ENCODE results near the gene CREB5.

CREB5 gene

DNA sequence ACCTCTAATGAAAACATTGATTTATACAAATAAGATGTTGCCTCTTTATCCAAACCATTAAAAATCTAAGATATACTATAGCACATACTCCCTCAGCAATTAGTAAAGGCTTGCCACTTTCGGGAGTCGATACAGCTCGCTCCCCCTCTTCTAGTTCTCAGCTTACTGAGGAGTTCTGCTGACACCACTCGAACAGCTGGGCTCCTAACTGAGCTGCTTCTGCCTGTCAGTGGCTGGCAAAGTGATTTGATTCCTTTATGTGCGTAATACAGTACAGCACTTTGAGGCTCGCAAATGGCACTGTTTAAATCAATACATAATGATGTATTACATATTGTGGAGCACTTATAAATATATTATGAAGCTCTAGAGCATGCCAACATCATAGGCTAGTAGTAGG is 241.8 kb downstream of the CREB5 start:
- no peak for ATAC-seq
- TF ChIP-seq ZC3H10 (CRISPR knock-in tag; IDR thresholded peaks at IDR 0.05) (no peak), ZNF70 (CRISPR knock-in tag; IDR thresholded peaks at IDR 0.05) (no peak), ARNTL (CRISPR knock-in tag; IDR thresholded peaks at IDR 0.05; ENCODE audit: borderline replicate concordance, low read depth) (no peak), ZNF565 (CRISPR knock-in tag; conservative IDR thresholded peaks at IDR 0.05; ENCODE audit: low read depth) (no peak), ZFP30 (CRISPR knock-in tag; IDR thresholded peaks at IDR 0.05) (no peak), RARB (CRISPR knock-in tag; IDR thresholded peaks at IDR 0.05) (no peak), ESRRG (CRISPR knock-in tag; IDR thresholded peaks at IDR 0.05) (no peak), TOX (CRISPR knock-in tag; IDR thresholded peaks at IDR 0.05; ENCODE audit: borderline replicate concordance) (no peak), ZFP3 (CRISPR knock-in tag; IDR thresholded peaks at IDR 0.05) (no peak), ZNF8 (CRISPR knock-in tag; IDR thresholded peaks at IDR 0.05) (no peak), GLIS3 (CRISPR knock-in tag; IDR thresholded peaks at IDR 0.05) (no peak)
- TF ChIP-seq, protein P1, sequence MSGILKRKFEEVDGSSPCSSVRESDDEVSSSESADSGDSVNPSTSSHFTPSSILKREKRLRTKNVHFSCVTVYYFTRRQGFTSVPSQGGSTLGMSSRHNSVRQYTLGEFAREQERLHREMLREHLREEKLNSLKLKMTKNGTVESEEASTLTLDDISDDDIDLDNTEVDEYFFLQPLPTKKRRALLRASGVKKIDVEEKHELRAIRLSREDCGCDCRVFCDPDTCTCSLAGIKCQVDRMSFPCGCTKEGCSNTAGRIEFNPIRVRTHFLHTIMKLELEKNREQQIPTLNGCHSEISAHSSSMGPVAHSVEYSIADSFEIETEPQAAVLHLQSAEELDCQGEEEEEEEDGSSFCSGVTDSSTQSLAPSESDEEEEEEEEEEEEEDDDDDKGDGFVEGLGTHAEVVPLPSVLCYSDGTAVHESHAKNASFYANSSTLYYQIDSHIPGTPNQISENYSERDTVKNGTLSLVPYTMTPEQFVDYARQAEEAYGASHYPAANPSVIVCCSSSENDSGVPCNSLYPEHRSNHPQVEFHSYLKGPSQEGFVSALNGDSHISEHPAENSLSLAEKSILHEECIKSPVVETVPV (CRISPR knock-in tag; IDR thresholded peaks at IDR 0.05): no peak
- TF ChIP-seq, protein P2, sequence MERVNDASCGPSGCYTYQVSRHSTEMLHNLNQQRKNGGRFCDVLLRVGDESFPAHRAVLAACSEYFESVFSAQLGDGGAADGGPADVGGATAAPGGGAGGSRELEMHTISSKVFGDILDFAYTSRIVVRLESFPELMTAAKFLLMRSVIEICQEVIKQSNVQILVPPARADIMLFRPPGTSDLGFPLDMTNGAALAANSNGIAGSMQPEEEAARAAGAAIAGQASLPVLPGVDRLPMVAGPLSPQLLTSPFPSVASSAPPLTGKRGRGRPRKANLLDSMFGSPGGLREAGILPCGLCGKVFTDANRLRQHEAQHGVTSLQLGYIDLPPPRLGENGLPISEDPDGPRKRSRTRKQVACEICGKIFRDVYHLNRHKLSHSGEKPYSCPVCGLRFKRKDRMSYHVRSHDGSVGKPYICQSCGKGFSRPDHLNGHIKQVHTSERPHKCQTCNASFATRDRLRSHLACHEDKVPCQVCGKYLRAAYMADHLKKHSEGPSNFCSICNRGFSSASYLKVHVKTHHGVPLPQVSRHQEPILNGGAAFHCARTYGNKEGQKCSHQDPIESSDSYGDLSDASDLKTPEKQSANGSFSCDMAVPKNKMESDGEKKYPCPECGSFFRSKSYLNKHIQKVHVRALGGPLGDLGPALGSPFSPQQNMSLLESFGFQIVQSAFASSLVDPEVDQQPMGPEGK (CRISPR knock-in tag; IDR thresholded peaks at IDR 0.05; ENCODE audit: borderline replicate concordance): no peak
- TF ChIP-seq, protein P3, sequence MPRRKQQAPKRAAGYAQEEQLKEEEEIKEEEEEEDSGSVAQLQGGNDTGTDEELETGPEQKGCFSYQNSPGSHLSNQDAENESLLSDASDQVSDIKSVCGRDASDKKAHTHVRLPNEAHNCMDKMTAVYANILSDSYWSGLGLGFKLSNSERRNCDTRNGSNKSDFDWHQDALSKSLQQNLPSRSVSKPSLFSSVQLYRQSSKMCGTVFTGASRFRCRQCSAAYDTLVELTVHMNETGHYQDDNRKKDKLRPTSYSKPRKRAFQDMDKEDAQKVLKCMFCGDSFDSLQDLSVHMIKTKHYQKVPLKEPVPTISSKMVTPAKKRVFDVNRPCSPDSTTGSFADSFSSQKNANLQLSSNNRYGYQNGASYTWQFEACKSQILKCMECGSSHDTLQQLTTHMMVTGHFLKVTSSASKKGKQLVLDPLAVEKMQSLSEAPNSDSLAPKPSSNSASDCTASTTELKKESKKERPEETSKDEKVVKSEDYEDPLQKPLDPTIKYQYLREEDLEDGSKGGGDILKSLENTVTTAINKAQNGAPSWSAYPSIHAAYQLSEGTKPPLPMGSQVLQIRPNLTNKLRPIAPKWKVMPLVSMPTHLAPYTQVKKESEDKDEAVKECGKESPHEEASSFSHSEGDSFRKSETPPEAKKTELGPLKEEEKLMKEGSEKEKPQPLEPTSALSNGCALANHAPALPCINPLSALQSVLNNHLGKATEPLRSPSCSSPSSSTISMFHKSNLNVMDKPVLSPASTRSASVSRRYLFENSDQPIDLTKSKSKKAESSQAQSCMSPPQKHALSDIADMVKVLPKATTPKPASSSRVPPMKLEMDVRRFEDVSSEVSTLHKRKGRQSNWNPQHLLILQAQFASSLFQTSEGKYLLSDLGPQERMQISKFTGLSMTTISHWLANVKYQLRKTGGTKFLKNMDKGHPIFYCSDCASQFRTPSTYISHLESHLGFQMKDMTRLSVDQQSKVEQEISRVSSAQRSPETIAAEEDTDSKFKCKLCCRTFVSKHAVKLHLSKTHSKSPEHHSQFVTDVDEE (CRISPR knock-in tag; IDR thresholded peaks at IDR 0.05): no peak
- TF ChIP-seq, protein P4, sequence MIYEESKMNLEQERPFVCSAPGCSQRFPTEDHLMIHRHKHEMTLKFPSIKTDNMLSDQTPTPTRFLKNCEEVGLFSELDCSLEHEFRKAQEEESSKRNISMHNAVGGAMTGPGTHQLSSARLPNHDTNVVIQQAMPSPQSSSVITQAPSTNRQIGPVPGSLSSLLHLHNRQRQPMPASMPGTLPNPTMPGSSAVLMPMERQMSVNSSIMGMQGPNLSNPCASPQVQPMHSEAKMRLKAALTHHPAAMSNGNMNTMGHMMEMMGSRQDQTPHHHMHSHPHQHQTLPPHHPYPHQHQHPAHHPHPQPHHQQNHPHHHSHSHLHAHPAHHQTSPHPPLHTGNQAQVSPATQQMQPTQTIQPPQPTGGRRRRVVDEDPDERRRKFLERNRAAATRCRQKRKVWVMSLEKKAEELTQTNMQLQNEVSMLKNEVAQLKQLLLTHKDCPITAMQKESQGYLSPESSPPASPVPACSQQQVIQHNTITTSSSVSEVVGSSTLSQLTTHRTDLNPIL (CRISPR knock-in tag; IDR thresholded peaks at IDR 0.05; ENCODE audit: low read depth): no peak

DNA sequence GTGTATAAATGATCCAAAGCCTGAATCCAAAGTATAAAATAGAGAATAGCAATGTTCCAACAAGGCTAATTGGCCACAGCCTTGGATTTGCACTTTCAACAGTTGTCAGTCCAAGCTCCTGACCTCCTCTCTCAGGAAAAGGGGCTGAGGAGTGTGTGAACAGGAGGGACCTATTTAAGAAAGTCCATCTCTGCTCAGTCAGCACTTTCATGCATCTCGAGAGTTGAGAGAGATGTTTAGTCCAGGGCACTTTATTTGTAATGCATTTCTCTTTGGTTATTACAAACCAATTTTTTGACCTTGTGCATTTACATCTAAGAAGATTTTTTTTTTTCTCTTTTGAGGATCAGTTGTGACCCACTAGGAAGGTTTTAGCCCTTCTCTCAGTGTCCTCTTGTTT is 244.2 kb downstream of the CREB5 start:
- ATAC-seq: no peak
- TF ChIP-seq GLIS3 (CRISPR knock-in tag; IDR thresholded peaks at IDR 0.05) (no peak), ZNF8 (CRISPR knock-in tag; IDR thresholded peaks at IDR 0.05) (no peak), PPARA (CRISPR knock-in tag; IDR thresholded peaks at IDR 0.05; ENCODE audit: borderline replicate concordance) (no peak), ESRRG (CRISPR knock-in tag; IDR thresholded peaks at IDR 0.05) (no peak), ZNF565 (CRISPR knock-in tag; conservative IDR thresholded peaks at IDR 0.05; ENCODE audit: low read depth) (no peak), BACH2 (CRISPR knock-in tag; IDR thresholded peaks at IDR 0.05; ENCODE audit: borderline replicate concordance) (no peak), ZNF70 (CRISPR knock-in tag; IDR thresholded peaks at IDR 0.05) (no peak), ISL1 (CRISPR knock-in tag; IDR thresholded peaks at IDR 0.05) (no peak), TCF4 (CRISPR knock-in tag; IDR thresholded peaks at IDR 0.05; ENCODE audit: borderline replicate concordance) (no peak), ZC3H10 (CRISPR knock-in tag; IDR thresholded peaks at IDR 0.05) (no peak), SNAI2 (CRISPR knock-in tag; IDR thresholded peaks at IDR 0.05) (no peak), OSR1 (CRISPR knock-in tag; IDR thresholded peaks at IDR 0.05) (no peak), TOX (CRISPR knock-in tag; IDR thresholded peaks at IDR 0.05; ENCODE audit: borderline replicate concordance) (no peak), ZFP30 (CRISPR knock-in tag; IDR thresholded peaks at IDR 0.05) (no peak)
- TF ChIP-seq, protein P3 (CRISPR knock-in tag; IDR thresholded peaks at IDR 0.05): no peak
- TF ChIP-seq, protein P1 (CRISPR knock-in tag; IDR thresholded peaks at IDR 0.05): no peak

Data from SK-N-SH treated with all-trans-retinoic acid at 6 μM for 48 hours (cell line).